ENCODE data around the gene KLHL11. TPM values are rescaled to one million over a fixed set of nuclear protein-coding genes. Genes with fewer than 3 reads are reported as not detected.
"Not testable (repeated sequence)": the region's sequence is repeated elsewhere in the genome, so short reads cannot be mapped to it uniquely, and the experiment has no call there.

KLHL11 gene
- total RNA-seq, 1 experiment from 2014 or later = 29.2 TPM

GRCh38 chr17:41891135-41892020 lies 26.2 kb upstream of the KLHL11 start:
- DNase-seq (ENCODE audit: extremely low read depth, low read depth) = peak; percentile 35

- DNase-seq (ENCODE audit: extremely low read depth, low read depth) = no peak
Observed at GRCh38 chr17:41888332-41888965, 23.2 kb upstream of the KLHL11 start.

GRCh38 chr17:41885733-41886132 lies 20.5 kb upstream of the KLHL11 start:
- DNase-seq (ENCODE audit: extremely low read depth, low read depth) = no peak

- DNase-seq (ENCODE audit: extremely low read depth, low read depth) = no peak
Observed at GRCh38 chr17:41882756-41883155, 17.5 kb upstream of the KLHL11 start.

GRCh38 chr17:41880130-41880529 lies 14.9 kb upstream of the KLHL11 start:
- DNase-seq (ENCODE audit: extremely low read depth, low read depth) = no peak

- DNase-seq (ENCODE audit: extremely low read depth, low read depth) = not testable (repeated sequence)
Observed at GRCh38 chr17:41874293-41874670, 9.1 kb upstream of the KLHL11 start.

- no peak for DNase-seq (ENCODE audit: extremely low read depth, low read depth)
Observed at GRCh38 chr17:41873559-41874292, 8.5 kb upstream of the KLHL11 start.

GRCh38 chr17:41871789-41872188 lies 6.6 kb upstream of the KLHL11 start:
- no peak for DNase-seq (ENCODE audit: extremely low read depth, low read depth)

- DNase-seq (ENCODE audit: extremely low read depth, low read depth) = no peak
Observed at GRCh38 chr17:41870627-41871026, 5.4 kb upstream of the KLHL11 start.

GRCh38 chr17:41870097-41870496 lies 4.9 kb upstream of the KLHL11 start:
- no peak for DNase-seq (ENCODE audit: extremely low read depth, low read depth)

GRCh38 chr17:41869426-41869825 lies 4.2 kb upstream of the KLHL11 start:
- DNase-seq (ENCODE audit: extremely low read depth, low read depth) = no peak

- DNase-seq (ENCODE audit: extremely low read depth, low read depth) = no peak
Observed at GRCh38 chr17:41868568-41868967, 3.3 kb upstream of the KLHL11 start.

- DNase-seq (ENCODE audit: extremely low read depth, low read depth) = no peak
Observed at GRCh38 chr17:41865596-41865893, 322 bp upstream of the KLHL11 start.

- DNase-seq (ENCODE audit: extremely low read depth, low read depth) = no peak
Observed at GRCh38 chr17:41864498-41864835, 756 bp downstream of the KLHL11 start.

- DNase-seq (ENCODE audit: extremely low read depth, low read depth) = no peak
Observed at GRCh38 chr17:41863074-41863848, 2.0 kb downstream of the KLHL11 start.

- DNase-seq (ENCODE audit: extremely low read depth, low read depth) = no peak
Observed at GRCh38 chr17:41860254-41860931, 4.8 kb downstream of the KLHL11 start.

GRCh38 chr17:41851382-41851781 lies 13.8 kb downstream of the KLHL11 start:
- not testable (repeated sequence) for DNase-seq (ENCODE audit: extremely low read depth, low read depth)

- no peak for DNase-seq (ENCODE audit: extremely low read depth, low read depth)
Observed at GRCh38 chr17:41849251-41849990, 15.8 kb downstream of the KLHL11 start.

- DNase-seq (ENCODE audit: extremely low read depth, low read depth) = no peak
Observed at GRCh38 chr17:41848788-41849187, 16.4 kb downstream of the KLHL11 start.

GRCh38 chr17:41844971-41845370 lies 20.3 kb downstream of the KLHL11 start:
- DNase-seq (ENCODE audit: extremely low read depth, low read depth) = no peak
